Measurements from ENCODE around the gene CLSTN2.

CLSTN2 gene

GRCh38 chr3:140546649-140547048 lies 611.7 kb downstream of the CLSTN2 start:
- TF ChIP-seq CTCF (IDR thresholded peaks at IDR 0.05; ENCODE audit: control insufficient read depth, insufficient read depth, low read depth, low read length, missing control alignments): no peak
- DNase-seq (ENCODE audit: low read depth): no peak
- no peak overlapping the region for H3K4me3 ChIP-seq (ENCODE audit: control insufficient read depth, low read depth, low read length)

GRCh38 chr3:140552403-140552802 lies 617.4 kb downstream of the CLSTN2 start:
- H3K4me3 ChIP-seq (ENCODE audit: control insufficient read depth, low read depth, low read length): no peak overlapping the region
- no peak for DNase-seq (ENCODE audit: low read depth)
- TF ChIP-seq CTCF (IDR thresholded peaks at IDR 0.05; ENCODE audit: control insufficient read depth, insufficient read depth, low read depth, low read length, missing control alignments): peak; percentile 1

GRCh38 chr3:140552898-140553297 lies 617.9 kb downstream of the CLSTN2 start:
- no peak overlapping the region for H3K4me3 ChIP-seq (ENCODE audit: control insufficient read depth, low read depth, low read length)
- no peak for DNase-seq (ENCODE audit: low read depth)
- TF ChIP-seq CTCF (IDR thresholded peaks at IDR 0.05; ENCODE audit: control insufficient read depth, insufficient read depth, low read depth, low read length, missing control alignments): no peak

GRCh38 chr3:140553591-140553990 lies 618.6 kb downstream of the CLSTN2 start:
- TF ChIP-seq CTCF (IDR thresholded peaks at IDR 0.05; ENCODE audit: control insufficient read depth, insufficient read depth, low read depth, low read length, missing control alignments): no peak
- no peak overlapping the region for H3K4me3 ChIP-seq (ENCODE audit: control insufficient read depth, low read depth, low read length)
- DNase-seq (ENCODE audit: low read depth): no peak

- DNase-seq (ENCODE audit: low read depth): no peak
- no peak overlapping the region for H3K4me3 ChIP-seq (ENCODE audit: control insufficient read depth, low read depth, low read length)
- no peak for TF ChIP-seq CTCF (IDR thresholded peaks at IDR 0.05; ENCODE audit: control insufficient read depth, insufficient read depth, low read depth, low read length, missing control alignments)
Measured at GRCh38 chr3:140555666-140556065, 620.7 kb downstream of the CLSTN2 start.

- no peak overlapping the region for H3K4me3 ChIP-seq (ENCODE audit: control insufficient read depth, low read depth, low read length)
- DNase-seq (ENCODE audit: low read depth): no peak
- TF ChIP-seq CTCF (IDR thresholded peaks at IDR 0.05; ENCODE audit: control insufficient read depth, insufficient read depth, low read depth, low read length, missing control alignments): no peak
Measured at GRCh38 chr3:140557476-140557875, 622.5 kb downstream of the CLSTN2 start.

DNA sequence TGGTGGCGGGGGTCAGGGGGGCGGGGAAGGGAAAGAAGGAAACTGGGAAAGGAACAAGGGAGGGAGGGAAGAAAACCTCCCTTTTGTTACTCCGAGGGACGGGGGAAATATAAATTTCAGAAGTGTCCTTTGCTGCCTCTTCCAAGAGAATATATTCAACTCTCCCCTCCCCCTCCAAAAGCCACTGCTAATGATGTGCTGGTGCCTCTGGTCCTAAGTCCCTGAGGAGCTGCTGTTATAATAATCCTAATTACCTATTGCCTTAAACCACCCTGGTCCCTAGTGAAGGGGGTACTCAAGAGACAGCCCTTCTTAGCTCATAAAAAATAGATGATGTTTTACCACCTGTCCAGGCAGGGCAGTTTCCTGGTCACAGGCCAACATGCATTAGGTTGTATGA lies 624.6 kb downstream of the CLSTN2 start:
- no peak overlapping the region for H3K4me3 ChIP-seq (ENCODE audit: control insufficient read depth, low read depth, low read length)
- no peak for TF ChIP-seq CTCF (IDR thresholded peaks at IDR 0.05; ENCODE audit: control insufficient read depth, insufficient read depth, low read depth, low read length, missing control alignments)
- DNase-seq (ENCODE audit: low read depth): no peak

Data from AG09309 (cell line).